Nephron (organoid): ENCODE results near the gene BAIAP2L1.

ENCODE experiments used
- H3K27ac Mint-ChIP-seq, 3 experiments: 2 replicates each; pipeline ENCODE4 v1.8.0; 2020; ENCODE audit warnings: mixed read lengths in 3 of 3, mild to moderate bottlenecking in 2 of 3, moderate library complexity in 1 of 3
- H3K27me3 Mint-ChIP-seq: 2 replicates; pipeline ENCODE4 v1.8.0; 2021; ENCODE audit warnings: low read depth, mild to moderate bottlenecking, moderate library complexity, mixed read lengths
- H3K36me3 Mint-ChIP-seq: 2 replicates; pipeline ENCODE4 v1.8.0; 2020; ENCODE audit warnings: low read depth, mixed read lengths
- H3K4me1 Mint-ChIP-seq: 2 replicates; pipeline ENCODE4 v1.8.0; 2020; ENCODE audit warnings: mixed read lengths
- H3K4me3 Mint-ChIP-seq, 3 experiments: 2 replicates each; pipeline ENCODE4 v1.8.0; 2020; ENCODE audit warnings: mild to moderate bottlenecking in 3 of 3, mixed read lengths in 3 of 3, moderate library complexity in 2 of 3
- H3K9me3 Mint-ChIP-seq: 2 replicates; pipeline ENCODE4 v1.8.0; 2020; ENCODE audit warnings: mixed read lengths
- TF ChIP-seq, protein P1 (sequence below), 3 experiments: fragments of 200-600 bp; sonication (generic); IDR thresholded peaks; one replicate each; pipeline ENCODE4 v1.5.0; 2021; ENCODE audit warnings: antibody characterized with exemption in 3 of 3; ENCODE audit not compliant: unreplicated experiment in 3 of 3

Gene BAIAP2L1

DNA sequence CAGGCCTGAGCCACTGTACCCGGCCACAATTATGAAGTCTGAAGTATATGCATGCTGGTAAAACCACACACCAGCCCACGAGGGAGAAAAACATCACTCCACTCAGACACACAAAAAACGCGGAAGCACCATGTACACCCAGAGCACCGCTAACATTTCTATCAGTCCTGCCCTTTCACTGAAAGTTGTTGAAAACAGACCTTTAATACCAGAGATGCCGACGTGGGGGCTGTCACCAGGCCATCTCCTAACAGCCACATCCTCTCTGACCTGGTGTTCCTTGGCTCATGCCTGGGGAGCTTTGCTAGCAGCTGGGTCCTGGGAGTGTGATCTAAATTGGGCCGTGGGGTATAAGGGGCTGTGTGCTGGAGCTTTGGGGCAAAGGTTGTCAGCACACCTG is 49.8 kb downstream of the BAIAP2L1 start:
- Mint-ChIP-seq H3K27me3 (peaks cover 8% of the 10 kb centered on the region), H3K27ac (no peak overlapping the region), H3K4me3 (no peak overlapping the region), H3K4me1 (peaks cover 10% of the 10 kb centered on the region), H3K9me3 (no peaks in the 10 kb centered on the region), H3K36me3 (peaks cover 18% of the 10 kb centered on the region)
- TF ChIP-seq, protein P1, sequence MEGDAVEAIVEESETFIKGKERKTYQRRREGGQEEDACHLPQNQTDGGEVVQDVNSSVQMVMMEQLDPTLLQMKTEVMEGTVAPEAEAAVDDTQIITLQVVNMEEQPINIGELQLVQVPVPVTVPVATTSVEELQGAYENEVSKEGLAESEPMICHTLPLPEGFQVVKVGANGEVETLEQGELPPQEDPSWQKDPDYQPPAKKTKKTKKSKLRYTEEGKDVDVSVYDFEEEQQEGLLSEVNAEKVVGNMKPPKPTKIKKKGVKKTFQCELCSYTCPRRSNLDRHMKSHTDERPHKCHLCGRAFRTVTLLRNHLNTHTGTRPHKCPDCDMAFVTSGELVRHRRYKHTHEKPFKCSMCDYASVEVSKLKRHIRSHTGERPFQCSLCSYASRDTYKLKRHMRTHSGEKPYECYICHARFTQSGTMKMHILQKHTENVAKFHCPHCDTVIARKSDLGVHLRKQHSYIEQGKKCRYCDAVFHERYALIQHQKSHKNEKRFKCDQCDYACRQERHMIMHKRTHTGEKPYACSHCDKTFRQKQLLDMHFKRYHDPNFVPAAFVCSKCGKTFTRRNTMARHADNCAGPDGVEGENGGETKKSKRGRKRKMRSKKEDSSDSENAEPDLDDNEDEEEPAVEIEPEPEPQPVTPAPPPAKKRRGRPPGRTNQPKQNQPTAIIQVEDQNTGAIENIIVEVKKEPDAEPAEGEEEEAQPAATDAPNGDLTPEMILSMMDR (IDR thresholded peaks at IDR 0.05; ENCODE audit: unreplicated experiment in 3 of 3): no peak

DNA sequence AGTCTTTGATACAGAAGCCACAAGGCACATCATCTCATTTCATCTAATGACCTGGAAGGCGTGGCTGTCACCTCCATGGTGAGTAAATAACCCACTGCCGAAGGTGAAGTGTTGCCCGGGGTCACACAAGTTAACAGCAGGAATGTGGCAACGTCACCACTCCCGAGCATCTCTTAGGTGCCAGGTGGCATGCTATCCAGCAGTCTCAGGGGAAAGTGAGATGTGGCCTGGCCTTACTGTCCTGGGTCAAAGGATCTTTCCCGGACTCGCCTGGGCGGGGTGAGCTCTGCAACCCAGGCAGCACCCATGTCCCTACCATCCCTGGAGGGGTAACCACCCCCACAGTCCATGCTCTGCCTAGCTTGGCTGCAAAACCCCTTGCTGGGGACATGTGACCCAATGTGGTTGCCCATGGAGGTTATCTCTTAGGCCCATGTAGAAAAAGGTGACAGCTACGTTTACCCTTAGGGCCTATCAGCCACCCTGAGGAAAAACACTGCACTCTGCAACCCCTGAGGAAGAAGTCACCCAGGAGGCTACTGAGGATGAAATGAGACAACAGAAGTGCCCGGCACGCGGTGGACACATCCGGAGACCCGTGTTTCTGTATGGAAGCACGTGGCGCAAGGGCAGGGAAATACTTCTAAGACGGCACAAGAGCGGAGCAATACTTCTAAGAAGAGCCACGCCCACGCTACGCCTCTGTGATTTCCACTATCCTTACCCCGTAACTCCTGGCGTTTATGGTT is 52.0 kb downstream of the BAIAP2L1 start:
- TF ChIP-seq, protein P1 (IDR thresholded peaks at IDR 0.05; ENCODE audit: unreplicated experiment in 3 of 3): no peak
- Mint-ChIP-seq H3K27ac (no peak overlapping the region), H3K4me3 (no peak overlapping the region), H3K36me3 (peaks cover 18% of the 10 kb centered on the region), H3K9me3 (no peaks in the 10 kb centered on the region), H3K4me1 (peaks cover 10% of the 10 kb centered on the region), H3K27me3 (peaks cover 8% of the 10 kb centered on the region)

DNA sequence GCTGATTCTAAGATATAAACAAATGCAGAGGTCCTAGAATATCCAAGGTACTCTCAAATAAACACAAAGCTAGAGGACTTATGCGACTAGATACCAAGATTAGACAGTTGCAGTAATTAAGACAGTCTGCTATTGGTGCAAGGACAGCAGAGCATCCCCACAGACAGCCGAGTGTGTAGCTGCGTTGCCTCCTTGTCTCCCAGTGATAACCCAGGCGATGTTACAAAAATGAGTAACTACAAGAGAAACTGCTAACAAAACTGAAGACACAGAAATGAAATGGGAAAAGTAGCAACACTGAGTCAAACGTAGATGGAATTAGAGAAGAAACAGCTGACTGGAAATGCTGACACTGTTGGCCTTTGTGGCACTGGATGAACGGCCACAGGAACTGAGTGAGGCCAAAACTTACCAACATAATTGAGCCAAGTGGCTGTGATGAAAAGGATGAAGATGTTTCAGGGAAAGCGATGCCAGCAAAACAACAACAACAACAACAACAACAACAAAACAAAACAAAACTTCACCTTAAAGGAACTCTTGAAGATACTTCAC is 54.3 kb downstream of the BAIAP2L1 start:
- Mint-ChIP-seq H3K27me3 (peaks cover 8% of the 10 kb centered on the region), H3K27ac (no peak overlapping the region), H3K9me3 (no peaks in the 10 kb centered on the region), H3K4me1 (peaks cover 5% of the 10 kb centered on the region), H3K4me3 (no peak overlapping the region), H3K36me3 (peaks cover 10% of the 10 kb centered on the region)
- TF ChIP-seq, protein P1 (IDR thresholded peaks at IDR 0.05; ENCODE audit: unreplicated experiment in 3 of 3): no peak

- H3K36me3 Mint-ChIP-seq: peaks cover 9% of the 10 kb centered on the region
- H3K4me1 Mint-ChIP-seq: no peaks in the 10 kb centered on the region
- H3K27ac Mint-ChIP-seq: no peak overlapping the region
- TF ChIP-seq, protein P1 (IDR thresholded peaks at IDR 0.05; ENCODE audit: unreplicated experiment in 3 of 3): no peak
- H3K4me3 Mint-ChIP-seq: no peak overlapping the region
- no peaks in the 10 kb centered on the region for H3K27me3 Mint-ChIP-seq
- H3K9me3 Mint-ChIP-seq: peaks cover 6% of the 10 kb centered on the region
These were observed 59.8 kb downstream of the BAIAP2L1 start for GRCh38 chr7:98341106-98341505.

DNA sequence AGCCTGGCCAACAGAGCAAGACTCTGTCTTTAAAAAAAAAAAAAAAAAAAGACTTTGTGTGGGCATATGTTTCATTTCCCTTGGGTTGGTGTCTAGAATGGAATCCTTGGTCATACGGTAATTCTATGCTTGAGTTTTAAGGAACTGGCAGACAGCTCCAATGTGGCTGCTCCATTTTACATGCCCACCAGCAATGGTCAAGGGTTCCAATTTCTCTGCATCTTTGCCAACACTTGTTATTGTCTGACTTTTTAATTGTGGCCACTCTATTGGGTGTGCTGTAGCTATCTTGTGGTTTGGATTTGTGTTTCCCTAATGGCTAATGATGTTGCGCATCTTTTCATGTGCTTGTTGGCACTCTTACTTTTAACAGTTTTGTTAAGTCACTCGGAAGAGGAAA is 61.8 kb downstream of the BAIAP2L1 start:
- Mint-ChIP-seq H3K36me3 (peaks cover 12% of the 10 kb centered on the region), H3K9me3 (peaks cover 6% of the 10 kb centered on the region), H3K27me3 (peaks cover 4% of the 10 kb centered on the region), H3K4me3 (no peak overlapping the region), H3K27ac (no peak overlapping the region), H3K4me1 (no peaks in the 10 kb centered on the region)
- TF ChIP-seq, protein P1 (IDR thresholded peaks at IDR 0.05; ENCODE audit: unreplicated experiment in 3 of 3): no peak

DNA sequence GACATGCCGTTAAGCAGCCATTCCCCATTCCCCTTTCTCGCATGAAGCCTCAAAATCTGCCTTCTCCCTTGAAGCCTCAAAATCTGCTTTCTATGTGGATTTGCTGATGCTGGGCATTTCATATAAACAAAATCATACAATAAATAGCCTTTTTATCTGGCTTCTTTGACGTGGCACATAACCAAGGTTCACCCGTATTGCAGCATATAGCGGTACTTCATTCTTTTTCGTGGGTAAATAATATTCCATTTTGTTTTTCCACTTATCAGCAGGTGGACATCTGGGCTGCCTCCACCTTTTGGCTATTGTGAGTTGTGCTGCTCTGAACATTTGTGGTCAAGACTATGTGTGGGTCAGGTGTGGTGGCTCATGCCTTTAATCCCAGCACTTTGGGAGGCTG is 62.4 kb downstream of the BAIAP2L1 start:
- H3K27ac Mint-ChIP-seq: no peak overlapping the region
- H3K9me3 Mint-ChIP-seq: peaks cover 6% of the 10 kb centered on the region
- TF ChIP-seq, protein P1 (IDR thresholded peaks at IDR 0.05; ENCODE audit: unreplicated experiment in 3 of 3): no peak
- H3K4me3 Mint-ChIP-seq: no peak overlapping the region
- peaks cover 12% of the 10 kb centered on the region for H3K36me3 Mint-ChIP-seq
- peaks cover 4% of the 10 kb centered on the region for H3K27me3 Mint-ChIP-seq
- H3K4me1 Mint-ChIP-seq: no peaks in the 10 kb centered on the region
